Activated CD4-positive, alpha-beta memory T cell treated with anti-CD3 and anti-CD28 coated beads for 36 hours (primary cell): ENCODE data around the gene ABAT. TPM values are rescaled to one million over a fixed set of nuclear protein-coding genes. Genes with fewer than 3 reads are reported as not detected.

Experiments
- CTCF ChIA-PET: fragments of 350-600 bp; sonication (Branson Sonifier 250); formaldehyde crosslinking; loops from one replicate; lab custom pipeline; 2021; ENCODE audit warnings: antibody characterized with exemption, inconsistent platforms; lab: Charles Lee
- POLR2A ChIA-PET: fragments of 350-600 bp; sonication (Branson Sonifier 250); formaldehyde crosslinking; loops from one replicate; lab custom pipeline; 2021; ENCODE audit warnings: antibody characterized with exemption; lab: Charles Lee
- DNase-seq: peaks from one replicate; pipeline ENCODE4 v3.0.0-alpha.2; 2020
- H3K27ac Mint-ChIP-seq: one replicate; pipeline ENCODE4 v1.8.0; 2021; ENCODE audit warnings: mixed read lengths
- H3K27me3 Mint-ChIP-seq: one replicate; pipeline ENCODE4 v1.8.0; 2021; ENCODE audit warnings: mixed read lengths
- H3K36me3 Mint-ChIP-seq: one replicate; pipeline ENCODE4 v1.8.0; 2021; ENCODE audit warnings: mixed read lengths
- H3K4me1 Mint-ChIP-seq: one replicate; pipeline ENCODE4 v1.8.0; 2021; ENCODE audit warnings: low read depth, mixed read lengths
- H3K4me3 Mint-ChIP-seq: one replicate; pipeline ENCODE4 v1.8.0; 2021; ENCODE audit warnings: mild to moderate bottlenecking, mixed read lengths
- H3K9me3 Mint-ChIP-seq: one replicate; pipeline ENCODE4 v1.8.0; 2021; ENCODE audit warnings: mixed read lengths
- intact Hi-C: fragments of 100-400 bp; cut with micrococcal nuclease; formaldehyde crosslinking; loops from one replicate; pipeline ENCODE4 v1.15.1; 2023
- total RNA-seq, 2 experiments: library from RNA; stranded (reverse); gene quantifications; one replicate each; pipeline ENCODE4 v1.2.3, GENCODE V29; 2021

Gene ABAT
- total RNA-seq, 2 experiments from 2014 or later = 8.7 to 10.0 TPM

DNA sequence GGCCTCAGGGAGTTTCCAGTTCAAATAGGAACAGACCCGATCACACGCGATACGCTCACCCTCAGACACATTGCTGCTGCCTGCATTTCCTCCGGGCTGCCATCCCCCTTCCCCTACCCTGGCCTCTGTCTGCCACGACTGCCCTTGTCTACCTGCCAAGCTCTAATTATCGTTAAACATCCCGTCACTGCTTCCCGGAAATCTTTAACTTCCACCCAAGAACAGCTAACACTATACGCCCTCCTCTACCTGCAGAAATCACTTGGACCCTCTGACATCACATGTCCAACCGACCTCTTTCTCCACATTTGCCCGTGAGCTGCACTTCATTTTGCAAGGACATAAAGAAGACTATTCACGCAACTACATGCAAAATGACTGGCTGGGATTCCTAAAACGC is 40.4 kb downstream of the ABAT start:
- intact Hi-C loops = no loop called here
- no peaks in the 10 kb centered on the region for H3K27me3 Mint-ChIP-seq
- DNase-seq = no peak
- no peaks in the 10 kb centered on the region for H3K4me1 Mint-ChIP-seq
- no peak overlapping the region for H3K27ac Mint-ChIP-seq
- no peak overlapping the region for H3K4me3 Mint-ChIP-seq
- H3K36me3 Mint-ChIP-seq = peaks cover 27% of the 10 kb centered on the region
- ChIA-PET CTCF (no interaction called here), POLR2A (no interaction called here)
- H3K9me3 Mint-ChIP-seq = peaks cover 8% of the 10 kb centered on the region

DNA sequence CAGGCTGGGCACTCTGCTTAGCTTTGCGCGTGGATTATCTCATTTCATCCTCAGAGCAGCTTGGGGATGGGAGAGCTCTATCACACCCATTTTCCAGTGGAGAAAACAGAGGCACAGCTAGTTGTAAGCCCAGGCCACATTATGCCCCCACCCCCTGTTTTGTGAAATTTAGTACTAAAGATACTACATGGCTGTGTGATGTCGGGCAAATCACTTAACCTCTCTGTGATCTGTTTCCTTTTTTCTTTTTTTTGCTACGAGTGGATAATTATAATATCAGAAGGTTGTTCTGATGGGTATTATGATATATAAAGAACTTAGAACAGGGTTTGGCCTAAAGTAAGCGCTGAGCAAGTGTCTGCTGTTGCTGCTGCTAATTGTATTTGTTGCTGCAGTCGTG is 41.6 kb downstream of the ABAT start:
- Mint-ChIP-seq H3K27me3 (no peaks in the 10 kb centered on the region), H3K4me3 (no peak overlapping the region), H3K9me3 (peaks cover 8% of the 10 kb centered on the region), H3K36me3 (peaks cover 27% of the 10 kb centered on the region), H3K27ac (no peak overlapping the region), H3K4me1 (no peaks in the 10 kb centered on the region)
- ChIA-PET CTCF (no interaction called here), POLR2A (no interaction called here)
- intact Hi-C loops = no loop called here
- no peak for DNase-seq

DNA sequence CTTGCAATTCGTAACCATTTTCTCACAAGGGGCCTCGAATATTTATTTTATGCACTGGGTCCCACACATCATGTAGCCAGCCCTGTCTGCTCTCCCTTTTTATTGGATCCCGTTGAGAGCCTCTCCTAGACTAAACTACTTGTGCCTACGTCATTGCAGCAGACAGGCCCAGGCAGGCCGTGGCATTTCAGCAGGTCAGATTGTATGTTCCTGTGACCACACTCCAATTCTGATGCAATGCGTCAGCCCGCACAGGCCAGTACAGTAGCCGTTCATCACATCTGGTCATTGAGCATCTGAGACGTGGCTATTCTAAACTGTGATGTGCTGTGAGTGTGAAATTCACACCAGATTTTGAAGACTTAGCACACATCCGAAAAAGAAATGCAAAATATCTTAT is 42.2 kb downstream of the ABAT start:
- peaks cover 2% of the 10 kb centered on the region for H3K4me1 Mint-ChIP-seq
- no peak for DNase-seq
- intact Hi-C loops = no loop called here
- POLR2A ChIA-PET = no interaction called here
- H3K27ac Mint-ChIP-seq = no peak overlapping the region
- H3K27me3 Mint-ChIP-seq = no peaks in the 10 kb centered on the region
- peaks cover 8% of the 10 kb centered on the region for H3K9me3 Mint-ChIP-seq
- peaks cover 27% of the 10 kb centered on the region for H3K36me3 Mint-ChIP-seq
- H3K4me3 Mint-ChIP-seq = no peak overlapping the region
- CTCF ChIA-PET = no interaction called here

DNA sequence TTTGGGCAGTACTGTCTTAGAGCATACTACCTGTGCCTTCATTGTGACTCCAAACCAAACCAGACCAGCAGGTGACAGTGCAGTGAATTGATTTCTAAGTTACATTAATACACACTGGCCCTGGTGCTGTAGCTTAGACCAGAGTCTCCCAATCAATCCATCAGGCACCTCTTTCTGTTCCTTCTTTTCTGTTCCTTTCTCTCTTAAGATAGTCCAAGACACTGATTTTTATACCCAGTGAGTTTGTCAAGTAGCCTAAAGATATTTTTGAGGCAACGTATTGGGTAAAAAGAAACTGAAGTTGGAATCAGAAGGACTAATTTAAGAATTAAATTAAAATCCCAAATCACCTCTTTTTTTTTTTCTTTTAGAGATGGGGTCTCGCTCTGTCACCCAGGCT is 43.1 kb downstream of the ABAT start:
- Mint-ChIP-seq H3K27ac (no peak overlapping the region), H3K9me3 (peaks cover 8% of the 10 kb centered on the region), H3K36me3 (peaks cover 27% of the 10 kb centered on the region), H3K27me3 (no peaks in the 10 kb centered on the region), H3K4me3 (no peak overlapping the region), H3K4me1 (peaks cover 3% of the 10 kb centered on the region)
- POLR2A ChIA-PET = no interaction called here
- DNase-seq = no peak
- CTCF ChIA-PET = no interaction called here
- intact Hi-C loops = no loop called here

DNA sequence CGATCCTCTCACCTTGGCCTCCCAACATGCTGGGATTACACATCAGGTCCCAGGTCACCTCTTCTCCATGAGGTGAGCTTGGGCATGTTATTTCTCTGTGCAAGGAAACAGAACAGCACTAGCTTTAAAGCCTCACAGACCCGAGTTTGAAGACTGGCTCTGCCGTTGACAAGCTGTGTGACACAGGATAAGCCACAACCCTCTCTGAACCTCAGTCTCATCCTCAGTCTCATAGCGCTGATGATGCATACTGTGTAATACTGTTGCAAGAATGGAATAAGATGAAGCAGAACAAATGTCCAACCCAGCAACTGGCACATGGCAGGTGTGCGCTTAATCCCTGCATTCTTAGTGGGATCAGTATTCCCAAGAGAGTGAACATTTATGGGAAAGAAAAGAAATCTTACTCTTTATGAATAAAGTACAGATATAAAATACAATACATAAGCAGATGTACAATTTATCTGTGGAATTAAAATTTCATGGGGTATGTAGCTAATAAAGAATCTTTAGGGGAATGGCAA is 43.5 kb downstream of the ABAT start:
- Mint-ChIP-seq H3K9me3 (peaks cover 8% of the 10 kb centered on the region), H3K4me3 (no peak overlapping the region), H3K36me3 (peaks cover 27% of the 10 kb centered on the region), H3K4me1 (peaks cover 3% of the 10 kb centered on the region), H3K27me3 (no peaks in the 10 kb centered on the region), H3K27ac (no peak overlapping the region)
- no peak for DNase-seq
- ChIA-PET POLR2A (no interaction called here), CTCF (no interaction called here)
- intact Hi-C loops = no loop called here

DNA sequence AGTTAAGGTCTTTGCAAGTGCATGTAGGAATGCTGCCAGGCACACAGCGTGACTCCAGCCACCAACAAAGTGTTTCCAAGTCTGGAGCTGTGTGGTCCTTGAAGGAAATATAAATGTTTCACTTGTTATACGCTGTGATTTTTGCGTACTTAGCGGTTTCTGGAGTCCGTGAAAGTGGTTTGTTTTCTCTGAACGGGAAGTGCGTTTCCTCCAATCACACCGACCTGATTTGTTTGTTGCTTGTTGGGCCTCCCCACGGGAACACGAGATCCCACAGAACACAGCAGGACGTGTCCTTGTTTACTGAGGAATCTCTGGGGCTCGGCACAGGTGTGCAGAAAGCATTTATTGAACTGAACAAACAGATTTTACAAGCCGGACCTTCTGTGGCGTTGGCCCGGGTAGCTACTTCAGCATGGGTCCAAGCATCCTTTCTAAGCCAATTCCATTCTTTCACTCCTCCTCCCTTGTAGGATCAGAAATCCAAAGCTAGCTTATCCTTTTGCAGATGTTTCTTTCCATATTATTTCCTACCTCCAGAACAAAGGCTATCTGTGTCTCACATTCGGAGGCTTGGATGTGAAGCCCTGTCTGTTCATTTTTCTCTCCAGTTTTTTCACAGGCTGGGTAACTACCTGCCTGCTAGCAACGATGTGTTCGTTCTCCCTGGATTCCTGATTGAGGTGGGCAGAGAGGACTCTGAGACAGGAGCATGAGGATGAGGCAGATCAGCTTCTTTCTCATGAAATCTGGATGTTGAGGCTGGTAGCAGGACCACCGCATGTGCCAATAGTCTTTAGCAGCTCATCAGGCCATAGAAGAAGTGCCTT is 44.6 kb downstream of the ABAT start:
- intact Hi-C loops = no loop called here
- no peak for DNase-seq
- peaks cover 3% of the 10 kb centered on the region for H3K4me1 Mint-ChIP-seq
- peaks cover 22% of the 10 kb centered on the region for H3K36me3 Mint-ChIP-seq
- ChIA-PET POLR2A (no interaction called here), CTCF (interaction anchor here (0.6 kb wide), 1 partner anchor 161 kb away, joined by 3 read pairs; no protein-coding TSS in a partner anchor)
- H3K27ac Mint-ChIP-seq = no peak overlapping the region
- H3K9me3 Mint-ChIP-seq = peaks cover 8% of the 10 kb centered on the region
- no peak overlapping the region for H3K4me3 Mint-ChIP-seq
- H3K27me3 Mint-ChIP-seq = no peaks in the 10 kb centered on the region

DNA sequence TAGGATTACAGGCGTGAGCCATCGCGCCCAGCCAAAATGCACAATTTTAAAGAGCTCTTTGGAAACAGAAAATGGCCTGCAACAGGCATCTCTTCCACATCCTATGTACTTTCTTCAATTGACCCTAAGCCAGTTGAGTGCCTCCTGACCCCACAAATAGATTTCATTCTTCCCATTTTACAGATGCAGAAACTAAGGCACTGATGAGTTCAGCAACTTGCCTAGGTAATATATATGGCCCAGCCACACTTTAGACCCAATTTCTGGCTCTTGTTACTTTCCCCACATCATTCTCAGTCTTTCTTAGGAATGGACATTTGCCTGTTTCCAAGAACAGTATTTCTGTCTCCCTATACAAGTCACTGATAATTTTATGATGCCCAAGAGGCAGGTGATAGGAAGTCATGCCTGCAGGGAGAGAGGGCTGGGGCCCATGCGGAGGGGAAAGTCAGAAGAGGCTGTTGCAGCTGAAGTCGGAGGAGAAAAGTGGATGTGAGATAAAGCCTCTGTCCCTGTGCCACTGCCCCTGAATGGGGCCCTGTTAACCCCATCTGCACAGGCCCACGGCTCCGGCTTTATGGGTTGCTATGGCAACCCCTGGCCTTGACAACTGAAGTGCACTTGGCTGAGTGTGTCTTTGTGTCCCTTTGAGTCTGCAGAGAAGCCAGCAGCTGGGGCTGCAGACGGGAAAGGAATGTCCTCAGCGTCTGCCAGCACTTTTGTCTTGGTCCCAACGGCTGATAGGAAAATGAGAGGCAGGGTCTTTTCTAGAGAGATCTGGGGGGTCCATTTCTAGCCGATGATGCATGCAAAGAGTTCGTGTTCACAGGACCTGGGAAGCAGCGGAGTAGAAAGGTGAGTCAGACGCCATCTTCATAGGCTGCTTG is 45.9 kb downstream of the ABAT start:
- Mint-ChIP-seq H3K27me3 (no peaks in the 10 kb centered on the region), H3K27ac (no peak overlapping the region), H3K4me1 (peaks cover 3% of the 10 kb centered on the region), H3K9me3 (peaks cover 8% of the 10 kb centered on the region), H3K36me3 (peaks cover 16% of the 10 kb centered on the region), H3K4me3 (no peak overlapping the region)
- CTCF ChIA-PET = no interaction called here
- POLR2A ChIA-PET = no interaction called here
- intact Hi-C loops = no loop called here
- no peak for DNase-seq

DNA sequence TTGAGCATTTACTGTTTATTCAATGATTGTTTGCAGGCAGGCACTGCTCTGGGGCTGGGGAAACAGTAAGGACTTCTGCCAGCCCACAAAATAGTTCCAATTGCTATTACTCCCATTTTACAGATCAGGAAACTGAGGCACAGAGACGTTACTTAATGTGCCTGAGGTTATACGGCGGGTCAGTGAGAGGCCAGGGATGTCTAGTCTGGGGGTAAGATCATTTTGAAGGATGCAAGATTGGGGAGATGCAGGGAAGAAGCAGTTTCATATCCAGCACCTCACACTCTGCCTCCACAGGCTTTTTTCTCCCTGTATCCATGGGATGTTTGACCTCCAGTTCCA is 46.5 kb downstream of the ABAT start:
- H3K27ac Mint-ChIP-seq = no peak overlapping the region
- H3K4me3 Mint-ChIP-seq = no peak overlapping the region
- DNase-seq = no peak
- peaks cover 3% of the 10 kb centered on the region for H3K4me1 Mint-ChIP-seq
- POLR2A ChIA-PET = no interaction called here
- H3K27me3 Mint-ChIP-seq = no peaks in the 10 kb centered on the region
- intact Hi-C loops = no loop called here
- CTCF ChIA-PET = no interaction called here
- H3K36me3 Mint-ChIP-seq = peaks cover 13% of the 10 kb centered on the region
- H3K9me3 Mint-ChIP-seq = peaks cover 8% of the 10 kb centered on the region

DNA sequence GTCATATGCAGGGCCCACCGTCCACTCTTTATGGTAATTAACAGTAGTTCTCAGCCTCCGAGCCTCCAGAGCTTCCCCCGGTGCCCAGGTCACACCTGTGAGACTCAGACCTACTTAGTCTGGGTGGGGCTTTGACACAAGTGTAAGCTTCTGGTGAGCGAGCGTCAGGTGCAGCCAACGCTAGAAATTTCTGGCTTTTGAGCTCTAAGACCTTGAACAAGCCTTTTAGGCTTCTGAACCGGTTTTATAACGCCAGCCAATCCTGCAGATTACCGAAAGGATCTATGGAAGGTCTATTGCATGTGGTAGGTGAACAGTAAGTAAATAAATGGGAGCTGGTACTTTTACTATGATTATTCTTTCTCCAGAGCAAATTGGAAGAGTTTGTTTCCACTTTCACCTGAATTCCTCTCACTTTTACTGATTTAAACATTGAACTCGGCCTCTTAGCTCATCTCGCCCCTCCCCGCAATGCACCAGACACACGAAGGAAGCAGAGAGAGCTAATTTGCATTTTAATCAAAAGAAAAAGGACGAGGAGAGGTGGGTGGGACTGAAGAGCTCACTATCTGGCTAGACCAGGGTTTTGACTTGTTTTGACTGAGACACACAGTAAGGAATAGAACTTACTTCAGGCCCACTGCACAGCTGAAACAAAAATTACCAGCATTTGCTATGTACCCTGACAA is 47.1 kb downstream of the ABAT start:
- Mint-ChIP-seq H3K36me3 (peaks cover 9% of the 10 kb centered on the region), H3K4me1 (peaks cover 3% of the 10 kb centered on the region), H3K27ac (no peak overlapping the region), H3K4me3 (no peak overlapping the region), H3K27me3 (no peaks in the 10 kb centered on the region), H3K9me3 (peaks cover 7% of the 10 kb centered on the region)
- ChIA-PET CTCF (no interaction called here), POLR2A (no interaction called here)
- DNase-seq = no peak
- intact Hi-C loops = no loop called here

DNA sequence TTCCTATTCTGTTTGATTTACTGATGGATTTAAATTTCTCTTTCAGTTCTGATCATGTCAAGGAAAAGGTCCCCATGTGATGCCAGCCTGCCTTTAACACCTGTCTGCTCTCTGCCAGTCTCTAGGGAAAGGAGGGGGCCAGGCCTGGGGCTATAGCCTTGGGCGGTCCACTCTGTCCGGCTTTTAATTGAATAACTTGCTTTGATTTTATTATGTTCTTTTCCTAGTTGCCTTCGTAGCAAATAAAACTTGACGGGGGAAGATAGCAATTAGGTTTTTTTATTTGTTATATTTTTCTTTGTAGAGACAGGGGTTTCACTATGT is 47.6 kb downstream of the ABAT start:
- DNase-seq = no peak
- CTCF ChIA-PET = no interaction called here

DNA sequence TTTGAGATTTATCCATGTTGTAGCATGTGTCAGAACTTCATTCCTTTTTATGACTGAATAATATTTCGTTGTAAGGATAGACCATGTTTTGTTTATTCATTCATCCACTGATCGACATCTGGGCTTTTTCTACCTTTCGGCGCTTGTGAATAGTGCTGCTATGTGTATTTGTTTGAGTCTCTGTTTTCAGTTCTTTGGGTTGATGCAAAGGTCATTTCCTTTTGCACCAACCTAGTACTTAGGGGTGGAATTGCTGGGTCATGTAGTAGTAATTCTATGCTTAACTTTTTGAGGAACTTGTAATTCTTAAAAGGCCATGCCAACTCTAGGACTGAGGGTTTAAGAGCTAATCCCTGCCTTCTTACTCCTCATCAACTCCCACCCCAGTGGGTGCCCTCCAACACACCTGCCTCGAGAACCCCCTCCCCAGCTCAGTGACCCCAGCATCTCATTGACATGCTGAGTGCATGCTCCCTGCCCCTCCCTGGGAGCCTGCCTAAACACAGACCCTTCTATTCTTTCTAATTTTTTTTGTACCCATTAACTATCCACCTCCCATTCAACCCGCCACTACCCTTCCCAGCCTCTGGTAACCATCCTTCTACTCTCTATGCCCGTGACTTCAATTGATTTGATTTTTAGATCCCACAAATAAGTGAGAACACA is 51.2 kb downstream of the ABAT start:
- intact Hi-C loops = no loop called here
- POLR2A ChIA-PET = no interaction called here
- peaks cover 29% of the 10 kb centered on the region for H3K4me1 Mint-ChIP-seq

More for the DNA sequence above, 47.6 kb downstream of the ABAT start:
- Mint-ChIP-seq H3K27me3 (no peaks in the 10 kb centered on the region), H3K4me3 (no peak overlapping the region), H3K27ac (no peak overlapping the region), H3K36me3 (peaks cover 6% of the 10 kb centered on the region), H3K9me3 (peaks cover 4% of the 10 kb centered on the region), H3K4me1 (peaks cover 3% of the 10 kb centered on the region)
- POLR2A ChIA-PET = no interaction called here
- intact Hi-C loops = no loop called here

More for the DNA sequence above, 51.2 kb downstream of the ABAT start:
- H3K27me3 Mint-ChIP-seq = no peaks in the 10 kb centered on the region
- H3K36me3 Mint-ChIP-seq = peaks cover 5% of the 10 kb centered on the region
- no peak overlapping the region for H3K4me3 Mint-ChIP-seq
- no peak for DNase-seq
- no peak overlapping the region for H3K27ac Mint-ChIP-seq
- CTCF ChIA-PET = no interaction called here
- H3K9me3 Mint-ChIP-seq = no peaks in the 10 kb centered on the region
